ENCODE measurements around the gene IGFBPL1. TPM values are rescaled to one million over a fixed set of nuclear protein-coding genes. Genes with fewer than 3 reads are reported as not detected.

The IGFBPL1 gene
- total RNA-seq, 1 experiment from 2014 or later, result not detected

DNA sequence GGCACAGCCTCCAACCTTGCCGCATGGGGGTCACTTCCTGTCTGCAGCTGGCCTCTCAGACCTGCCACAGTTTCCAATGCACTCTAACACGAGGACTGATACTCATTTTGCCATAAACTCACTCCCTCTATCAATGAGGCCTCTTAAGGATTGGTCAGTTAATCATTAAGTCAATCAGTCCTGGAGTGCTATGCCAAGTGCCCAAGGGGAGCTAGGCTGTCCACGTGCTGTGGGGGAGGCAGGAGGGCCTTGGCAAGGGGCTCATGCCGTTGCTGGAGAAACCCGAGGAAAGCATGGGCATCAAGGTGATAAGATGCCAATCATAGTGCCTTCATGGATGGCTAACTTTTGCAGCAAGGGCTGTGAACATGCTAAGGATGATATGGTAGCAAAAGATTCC lies 33.4 kb downstream of the IGFBPL1 start:
- intact Hi-C loops (cut with micrococcal nuclease; ENCODE audit: unreplicated experiment), result no loop called here
- POLR2A ChIA-PET (ENCODE audit: unreplicated experiment), result no interaction called here
- Histone ChIP-seq H3K4me3 (no peak overlapping the region), H3F3A (ENCODE audit: insufficient read depth, low read depth) (no peaks in the 10 kb centered on the region), H3K27ac (no peak overlapping the region), H2AFZ (no peak overlapping the region), H3K36me3 (ENCODE audit: low read depth) (no peaks in the 10 kb centered on the region), H3K27me3 (ENCODE audit: insufficient read depth, low read depth) (no peaks in the 10 kb centered on the region), H3K4me2 (no peak overlapping the region), H3K9me2 (ENCODE audit: insufficient read depth) (no peaks in the 10 kb centered on the region), H4K20me1 (ENCODE audit: insufficient read depth) (no peaks in the 10 kb centered on the region), H3K4me1 (replicated peaks; ENCODE audit: insufficient read depth) (no peaks in the 10 kb centered on the region), H3K9me3 (ENCODE audit: insufficient read depth, low read depth) (no peaks in the 10 kb centered on the region), H3K79me2 (ENCODE audit: low read depth) (peaks cover 11% of the 10 kb centered on the region)
- TF ChIP-seq, protein P1, sequence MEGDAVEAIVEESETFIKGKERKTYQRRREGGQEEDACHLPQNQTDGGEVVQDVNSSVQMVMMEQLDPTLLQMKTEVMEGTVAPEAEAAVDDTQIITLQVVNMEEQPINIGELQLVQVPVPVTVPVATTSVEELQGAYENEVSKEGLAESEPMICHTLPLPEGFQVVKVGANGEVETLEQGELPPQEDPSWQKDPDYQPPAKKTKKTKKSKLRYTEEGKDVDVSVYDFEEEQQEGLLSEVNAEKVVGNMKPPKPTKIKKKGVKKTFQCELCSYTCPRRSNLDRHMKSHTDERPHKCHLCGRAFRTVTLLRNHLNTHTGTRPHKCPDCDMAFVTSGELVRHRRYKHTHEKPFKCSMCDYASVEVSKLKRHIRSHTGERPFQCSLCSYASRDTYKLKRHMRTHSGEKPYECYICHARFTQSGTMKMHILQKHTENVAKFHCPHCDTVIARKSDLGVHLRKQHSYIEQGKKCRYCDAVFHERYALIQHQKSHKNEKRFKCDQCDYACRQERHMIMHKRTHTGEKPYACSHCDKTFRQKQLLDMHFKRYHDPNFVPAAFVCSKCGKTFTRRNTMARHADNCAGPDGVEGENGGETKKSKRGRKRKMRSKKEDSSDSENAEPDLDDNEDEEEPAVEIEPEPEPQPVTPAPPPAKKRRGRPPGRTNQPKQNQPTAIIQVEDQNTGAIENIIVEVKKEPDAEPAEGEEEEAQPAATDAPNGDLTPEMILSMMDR (conservative IDR thresholded peaks at IDR 0.05), result no peak
- no peak for TF ChIP-seq EZH2 (IDR thresholded peaks at IDR 0.05; ENCODE audit: low read depth)
- no peak for DNase-seq
- CTCF ChIA-PET, result no interaction called here
- BruUV-seq (replicated peaks), result no TSS peak

DNA sequence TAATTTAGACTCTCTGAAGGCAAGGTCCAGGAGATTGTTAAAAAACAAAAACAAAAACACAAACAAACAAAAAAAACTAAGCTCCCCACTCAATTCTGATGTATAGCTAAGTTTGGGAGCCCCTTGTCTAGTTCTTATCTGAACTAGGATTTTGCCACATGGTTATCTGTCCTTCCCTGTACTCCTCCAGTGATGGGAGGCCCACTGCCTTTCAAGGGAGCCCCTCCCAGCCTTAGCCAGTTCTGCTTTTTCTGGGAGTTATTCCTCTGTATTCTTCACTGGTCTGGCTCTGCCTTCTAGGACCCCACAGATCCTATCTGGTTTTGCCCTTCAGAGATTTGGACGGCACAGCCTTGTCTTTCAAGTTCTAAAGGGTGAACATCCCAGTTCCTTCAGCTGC lies 33.8 kb downstream of the IGFBPL1 start:
- Histone ChIP-seq H3K79me2 (ENCODE audit: low read depth) (peaks cover 11% of the 10 kb centered on the region), H3F3A (ENCODE audit: insufficient read depth, low read depth) (no peaks in the 10 kb centered on the region), H3K27ac (no peak overlapping the region), H3K4me2 (no peak overlapping the region), H3K9me3 (ENCODE audit: insufficient read depth, low read depth) (no peaks in the 10 kb centered on the region), H4K20me1 (ENCODE audit: insufficient read depth) (no peaks in the 10 kb centered on the region), H3K27me3 (ENCODE audit: insufficient read depth, low read depth) (no peaks in the 10 kb centered on the region), H3K9me2 (ENCODE audit: insufficient read depth) (no peaks in the 10 kb centered on the region), H3K36me3 (ENCODE audit: low read depth) (no peaks in the 10 kb centered on the region), H2AFZ (no peak overlapping the region), H3K4me1 (replicated peaks; ENCODE audit: insufficient read depth) (no peaks in the 10 kb centered on the region), H3K4me3 (no peak overlapping the region)
- ChIA-PET POLR2A (ENCODE audit: unreplicated experiment) (no interaction called here), CTCF (no interaction called here)
- intact Hi-C loops (cut with micrococcal nuclease; ENCODE audit: unreplicated experiment), result no loop called here
- no peak for DNase-seq
- TF ChIP-seq, protein P1 (conservative IDR thresholded peaks at IDR 0.05), result no peak
- TF ChIP-seq EZH2 (IDR thresholded peaks at IDR 0.05; ENCODE audit: low read depth), result no peak
- BruUV-seq (replicated peaks), result no TSS peak

DNA sequence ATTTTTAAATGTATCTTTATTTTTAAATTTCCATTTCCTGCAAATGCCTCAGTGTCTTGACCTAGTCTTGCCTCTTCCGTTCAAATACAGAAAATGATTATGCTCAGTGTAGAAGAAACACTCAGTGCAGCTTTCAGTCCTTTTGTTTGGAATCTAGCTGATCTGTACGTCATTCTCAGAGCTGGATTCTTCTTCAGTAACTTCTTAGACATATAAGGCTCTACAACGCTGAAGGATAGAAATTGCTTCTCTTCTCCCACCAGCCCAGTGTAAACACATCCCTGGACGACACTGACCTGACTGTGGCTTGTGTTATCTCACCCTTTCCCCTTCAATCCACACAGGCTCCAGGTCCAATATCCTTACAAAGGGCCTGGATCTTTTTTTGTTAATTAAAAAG lies 34.9 kb downstream of the IGFBPL1 start:
- H3K36me3 ChIP-seq (ENCODE audit: low read depth), result no peaks in the 10 kb centered on the region
- no peaks in the 10 kb centered on the region for H3K4me1 ChIP-seq (replicated peaks; ENCODE audit: insufficient read depth)
- H3K4me2 ChIP-seq, result no peak overlapping the region
- H3F3A ChIP-seq (ENCODE audit: insufficient read depth, low read depth), result no peaks in the 10 kb centered on the region
- H3K4me3 ChIP-seq, result no peak overlapping the region
- no peak for DNase-seq
- no TSS peak for BruUV-seq (replicated peaks)
- TF ChIP-seq, protein P1 (conservative IDR thresholded peaks at IDR 0.05), result no peak
- no peak for TF ChIP-seq EZH2 (IDR thresholded peaks at IDR 0.05; ENCODE audit: low read depth)
- intact Hi-C loops (cut with micrococcal nuclease; ENCODE audit: unreplicated experiment), result no loop called here
- H2AFZ ChIP-seq, result no peak overlapping the region
- ChIA-PET POLR2A (ENCODE audit: unreplicated experiment) (no interaction called here), CTCF (interaction anchor here (0.6 kb wide), 1 partner anchor 11 kb away, joined by 5 read pairs; no protein-coding TSS in a partner anchor)
- peaks cover 11% of the 10 kb centered on the region for H3K79me2 ChIP-seq (ENCODE audit: low read depth)
- H3K9me2 ChIP-seq (ENCODE audit: insufficient read depth), result no peaks in the 10 kb centered on the region
- H3K27me3 ChIP-seq (ENCODE audit: insufficient read depth, low read depth), result no peaks in the 10 kb centered on the region
- H3K27ac ChIP-seq, result no peak overlapping the region
- no peaks in the 10 kb centered on the region for H4K20me1 ChIP-seq (ENCODE audit: insufficient read depth)
- no peaks in the 10 kb centered on the region for H3K9me3 ChIP-seq (ENCODE audit: insufficient read depth, low read depth)

Data from PC-9 (cell line).